HepG2 (cell line): Measurements from ENCODE around the gene CACNA2D3.

Experiments used
- ZNF546 ChIP-seq: sonication (generic); formaldehyde crosslinking; conservative IDR thresholded peaks from 2 replicates; pipeline ENCODE4 v1.8.1; 2023; ENCODE audit warnings: mild to moderate bottlenecking, missing genetic modification reagents
- TF ChIP-seq, protein P1 (sequence below): IDR thresholded peaks from 2 replicates; pipeline ENCODE4 v1.6.1; 2016; ENCODE audit warnings: low read depth

DNA sequence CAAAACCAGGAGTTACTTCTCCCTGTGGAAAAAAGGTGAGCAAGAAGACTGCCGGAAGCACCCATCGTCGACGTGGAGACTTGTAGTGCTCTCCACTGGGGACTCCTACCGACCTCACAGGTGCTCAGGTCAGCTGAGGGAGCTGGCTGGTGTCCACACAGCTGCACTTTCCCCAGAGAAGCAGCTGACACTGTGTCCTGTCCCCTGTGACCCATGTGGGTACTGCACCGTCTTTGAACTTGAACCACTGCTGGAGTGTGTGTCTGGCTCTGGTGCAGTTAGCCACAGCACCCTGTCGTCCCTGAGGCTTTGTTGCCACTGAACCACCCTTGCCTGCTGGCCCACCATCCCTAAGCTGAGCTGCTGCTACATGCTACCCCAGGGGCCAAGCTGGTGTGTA, 270.8 kb downstream of the CACNA2D3 start:
- no peak for TF ChIP-seq ZNF546
- TF ChIP-seq, protein P1, sequence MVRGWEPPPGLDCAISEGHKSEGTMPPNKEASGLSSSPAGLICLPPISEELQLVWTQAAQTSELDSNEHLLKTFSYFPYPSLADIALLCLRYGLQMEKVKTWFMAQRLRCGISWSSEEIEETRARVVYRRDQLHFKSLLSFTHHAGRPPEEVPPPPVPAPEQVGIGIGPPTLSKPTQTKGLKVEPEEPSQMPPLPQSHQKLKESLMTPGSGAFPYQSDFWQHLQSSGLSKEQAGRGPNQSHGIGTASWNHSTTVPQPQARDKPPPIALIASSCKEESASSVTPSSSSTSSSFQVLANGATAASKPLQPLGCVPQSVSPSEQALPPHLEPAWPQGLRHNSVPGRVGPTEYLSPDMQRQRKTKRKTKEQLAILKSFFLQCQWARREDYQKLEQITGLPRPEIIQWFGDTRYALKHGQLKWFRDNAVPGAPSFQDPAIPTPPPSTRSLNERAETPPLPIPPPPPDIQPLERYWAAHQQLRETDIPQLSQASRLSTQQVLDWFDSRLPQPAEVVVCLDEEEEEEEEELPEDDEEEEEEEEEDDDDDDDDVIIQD: no peak
